ENCODE results near the gene HSPA12A.

Gene HSPA12A

DNA sequence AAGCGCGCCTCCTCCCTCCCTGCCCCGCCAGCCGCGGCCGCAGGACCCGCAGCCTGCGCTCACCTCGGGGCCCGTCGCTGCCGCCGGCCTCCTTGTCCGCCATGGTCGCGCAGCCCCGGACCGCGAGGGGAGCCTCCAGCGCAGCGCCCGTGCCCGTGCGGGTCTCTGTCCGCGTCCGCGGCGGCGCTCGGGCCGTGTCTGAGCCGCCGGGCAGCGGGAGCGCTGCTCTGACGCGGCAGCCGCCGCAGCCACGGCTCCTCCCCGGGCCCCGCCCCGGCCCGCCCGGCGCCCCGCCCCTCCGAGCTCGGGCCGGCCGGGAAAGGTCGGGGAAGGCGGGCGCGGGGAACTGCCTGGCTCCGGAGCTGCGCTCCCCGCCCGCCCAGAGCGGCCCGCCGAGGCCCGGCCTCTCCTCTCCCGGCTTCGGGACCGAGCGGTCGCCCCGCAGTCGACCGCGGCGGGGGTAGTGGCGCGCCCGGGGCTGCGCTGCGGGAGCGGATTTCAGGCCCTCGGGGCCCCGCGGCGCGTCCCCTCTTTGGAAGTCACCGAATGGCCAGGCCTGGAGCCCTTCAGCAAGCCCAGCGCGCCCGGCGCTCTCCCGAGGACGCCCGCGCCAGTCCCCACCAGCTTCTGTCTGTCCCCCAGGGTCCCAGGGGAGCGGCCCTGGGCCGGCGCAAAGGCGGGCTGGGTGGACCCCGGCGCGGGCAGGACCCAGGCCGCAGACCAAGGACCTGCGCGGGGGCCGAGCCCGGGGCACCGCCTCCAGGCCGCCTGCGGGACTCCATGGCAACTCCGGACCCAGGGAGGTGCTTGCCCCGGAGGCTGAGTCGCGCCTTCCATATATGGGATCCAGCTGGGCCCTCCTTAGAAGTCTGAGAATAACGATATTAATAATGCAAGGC, at the start of gene HSPA12A:
Gene HSPA12A (minus strand): TSS at position 200 of the 899 bp plus-strand sequence. CDS start 97 bp downstream, at position 103.
- DNase-seq (ENCODE audit: low read depth) = peak; percentile 89

DNA sequence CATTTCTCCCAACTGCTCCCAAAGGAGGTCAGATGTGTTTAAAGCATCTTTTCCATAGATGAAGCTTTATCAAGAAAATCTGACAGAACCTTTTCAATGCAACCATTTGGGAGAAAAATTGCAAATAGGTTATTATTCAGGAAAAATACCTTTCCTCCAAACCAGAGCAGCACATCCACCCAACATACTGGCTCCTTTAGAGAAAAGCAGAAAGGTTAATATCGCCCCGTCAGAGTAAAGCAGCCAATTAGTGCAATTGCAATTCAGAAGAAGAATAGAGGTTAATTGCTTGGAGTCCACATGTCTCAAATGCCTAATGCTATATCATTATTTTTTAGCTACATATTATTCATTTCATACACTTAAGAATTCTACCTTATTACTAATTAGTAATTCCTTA, 48.9 kb upstream of the HSPA12A start:
- no peak for DNase-seq (ENCODE audit: low read depth)

DNA sequence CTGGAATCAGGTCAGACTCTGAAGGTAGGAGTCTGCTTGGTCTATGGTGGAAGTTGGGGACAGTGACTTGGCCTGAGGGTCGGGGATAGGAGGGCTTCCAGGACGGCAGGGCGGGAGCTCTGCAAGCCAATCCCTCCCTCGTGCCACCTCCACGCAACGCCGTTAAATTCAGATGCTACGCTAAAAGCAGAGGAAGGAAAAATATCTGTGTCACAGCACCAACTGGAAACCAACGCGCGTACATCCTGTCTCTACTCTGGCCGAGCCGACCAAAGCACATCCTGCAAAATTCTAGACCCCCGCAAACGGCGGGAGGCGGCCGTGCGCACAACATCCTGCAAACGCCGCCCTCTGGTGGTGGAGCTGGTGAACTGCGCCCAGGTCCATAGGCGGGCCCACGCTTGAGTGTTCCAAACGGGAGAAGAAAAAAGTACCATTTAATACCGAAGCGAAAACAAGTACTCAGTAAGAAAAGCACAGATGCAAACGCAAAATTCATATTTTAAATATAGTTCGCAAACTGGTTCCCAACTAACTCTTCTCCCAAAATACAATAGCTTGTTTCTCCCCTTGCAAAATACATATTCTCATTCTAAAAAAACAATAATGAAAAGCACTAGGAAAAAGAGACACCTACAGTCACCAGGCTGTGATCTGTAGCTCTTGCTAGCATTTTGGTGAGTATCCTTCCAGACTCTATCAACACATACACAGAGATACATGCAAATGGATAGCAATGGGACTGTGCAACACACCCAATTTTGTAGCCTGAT, 45.7 kb upstream of the HSPA12A start:
- peak; percentile 38 for DNase-seq (ENCODE audit: low read depth)

DNA sequence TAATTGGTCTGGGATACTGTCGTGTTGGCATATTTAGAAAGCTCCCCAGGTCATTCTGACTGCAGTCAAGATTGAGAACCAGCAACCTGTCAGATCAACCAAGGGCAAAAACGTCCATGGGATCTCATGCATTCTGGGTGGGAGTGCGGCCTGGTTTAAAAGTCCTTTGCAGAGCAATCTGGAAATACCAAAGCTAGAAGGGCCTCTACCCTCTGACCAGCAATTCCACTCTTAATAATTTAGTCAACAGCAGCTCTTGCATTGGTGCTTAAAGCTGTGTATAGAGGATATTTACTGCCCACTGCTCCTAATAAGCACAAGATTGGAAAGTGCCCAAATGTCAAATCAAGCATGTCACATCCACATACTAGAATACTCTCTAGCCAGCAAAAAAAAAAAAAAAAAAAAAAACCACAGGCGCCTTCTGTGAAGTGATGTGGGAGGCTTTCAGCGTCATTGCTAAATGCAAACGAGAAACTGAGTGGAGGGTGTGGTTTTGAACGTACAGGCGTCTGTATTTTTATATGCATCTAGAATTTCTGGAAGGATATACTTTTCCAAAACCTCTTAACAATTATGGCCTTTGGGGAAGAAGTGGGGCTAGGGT, 44.8 kb upstream of the HSPA12A start:
- DNase-seq (ENCODE audit: low read depth) = no peak

DNA sequence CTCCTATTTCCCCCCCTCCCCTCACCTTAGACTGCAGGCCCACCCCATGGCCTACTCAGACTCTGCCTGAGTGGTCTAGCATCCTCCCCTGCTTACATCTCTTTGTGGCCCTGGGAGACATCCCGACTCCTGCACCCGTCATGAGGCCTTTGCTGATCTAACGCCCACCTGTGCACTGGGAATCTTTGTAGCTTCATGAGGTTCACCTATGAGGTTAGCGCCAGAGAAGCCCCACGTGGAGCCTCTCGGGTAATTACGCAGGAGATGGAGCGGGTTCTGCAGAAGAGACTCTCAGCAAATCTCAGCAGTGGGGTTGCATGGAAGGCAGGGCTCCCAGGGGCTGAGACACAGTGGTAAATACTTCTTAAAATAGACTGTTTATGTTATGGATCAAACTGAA, 43.5 kb upstream of the HSPA12A start:
- no peak for DNase-seq (ENCODE audit: low read depth)

DNA sequence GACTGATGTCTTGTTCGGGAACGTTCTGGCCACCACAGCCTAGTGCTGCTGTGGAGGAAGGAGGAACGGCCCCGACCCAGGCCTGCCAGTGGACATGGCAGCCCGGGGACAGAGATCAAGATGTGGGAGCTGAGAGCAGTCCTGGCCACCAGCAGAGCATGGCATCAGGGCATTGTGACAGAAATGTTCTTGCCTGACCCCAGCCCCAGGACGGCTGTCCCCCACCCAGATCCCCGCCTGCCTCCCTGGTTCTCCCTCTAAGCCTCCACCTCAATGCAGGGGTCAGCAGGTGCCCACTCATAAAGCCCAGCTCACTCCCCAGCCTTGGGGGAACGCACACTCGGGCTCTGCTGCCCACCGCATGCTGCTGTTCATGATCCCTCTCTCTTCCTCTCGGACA, 42.9 kb upstream of the HSPA12A start:
- no peak for DNase-seq (ENCODE audit: low read depth)

DNA sequence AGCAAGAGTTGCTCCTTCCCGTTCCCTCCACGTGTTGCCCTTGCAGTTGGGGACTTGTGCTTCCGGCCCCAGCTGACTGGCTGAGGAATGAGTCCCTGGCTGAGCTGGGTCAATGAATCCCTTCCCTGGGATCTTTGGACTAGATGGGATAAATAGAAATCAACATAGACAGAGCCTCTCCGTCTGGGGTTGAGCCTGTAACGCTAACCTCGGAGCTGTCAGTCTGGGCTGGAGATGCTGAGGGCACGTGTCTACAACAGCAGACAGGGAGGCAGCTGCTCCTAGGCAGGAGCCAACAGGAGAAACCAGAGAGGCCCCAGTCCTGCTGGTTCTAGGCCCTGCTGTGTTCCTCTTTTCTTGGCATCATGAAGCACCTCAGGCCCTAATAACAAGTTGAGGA, 42.3 kb upstream of the HSPA12A start:
- DNase-seq (ENCODE audit: low read depth) = no peak

- no peak for DNase-seq (ENCODE audit: low read depth)
Observed at GRCh38 chr10:116784035-116784434, 41.7 kb upstream of the HSPA12A start.

- no peak for DNase-seq (ENCODE audit: low read depth)
Observed at GRCh38 chr10:116783011-116783655, 40.8 kb upstream of the HSPA12A start.

DNA sequence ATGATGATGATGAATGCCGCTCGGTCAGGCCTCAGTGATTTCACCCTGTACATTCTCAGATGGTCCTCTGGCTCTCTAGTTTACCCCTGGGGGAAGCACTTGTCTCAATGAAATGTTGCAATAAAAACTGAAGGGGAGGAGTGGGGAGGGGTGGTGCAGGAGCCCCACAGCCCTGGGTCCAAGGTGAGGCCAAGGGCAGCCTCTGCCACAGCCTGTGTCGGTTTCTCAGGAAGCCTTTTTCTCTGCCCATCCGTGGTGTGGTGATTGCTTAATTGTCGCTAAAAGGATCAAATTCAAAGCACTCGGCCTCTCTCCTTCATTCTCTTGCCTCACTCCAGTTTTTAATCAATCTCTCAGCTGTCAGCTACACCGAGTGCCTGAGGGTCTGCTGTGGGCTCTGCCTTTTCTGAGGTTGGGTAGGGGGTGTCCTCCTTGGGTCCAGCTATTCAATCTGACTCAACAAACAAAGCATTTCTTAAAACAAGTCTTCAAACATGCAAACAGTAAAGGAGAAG, 39.1 kb upstream of the HSPA12A start:
- DNase-seq (ENCODE audit: low read depth) = no peak

DNA sequence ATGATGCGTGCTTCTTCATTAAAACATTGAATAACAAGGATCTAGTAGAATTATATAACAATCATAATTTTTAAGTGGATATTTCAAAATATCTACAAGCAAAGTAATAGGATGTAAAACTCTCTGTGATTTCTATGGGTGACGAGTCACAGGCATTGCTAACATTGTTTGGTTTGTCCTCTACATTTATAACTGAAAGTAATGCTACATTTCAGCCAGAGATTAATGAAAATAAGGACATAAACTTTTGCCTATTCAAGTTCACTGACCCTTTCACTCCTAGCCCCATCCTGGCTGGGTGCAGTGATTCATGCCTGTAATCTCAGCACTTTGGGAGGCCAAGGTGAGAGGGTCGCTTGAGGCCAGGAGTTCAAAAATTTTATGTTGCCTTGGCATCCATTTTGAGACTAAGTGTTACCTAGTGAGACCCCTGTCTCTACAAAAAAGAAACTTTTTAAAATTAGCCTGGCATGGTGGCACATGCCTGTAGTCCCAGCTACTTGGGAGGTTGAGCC, 38.4 kb upstream of the HSPA12A start:
- no peak for DNase-seq (ENCODE audit: low read depth)

DNA sequence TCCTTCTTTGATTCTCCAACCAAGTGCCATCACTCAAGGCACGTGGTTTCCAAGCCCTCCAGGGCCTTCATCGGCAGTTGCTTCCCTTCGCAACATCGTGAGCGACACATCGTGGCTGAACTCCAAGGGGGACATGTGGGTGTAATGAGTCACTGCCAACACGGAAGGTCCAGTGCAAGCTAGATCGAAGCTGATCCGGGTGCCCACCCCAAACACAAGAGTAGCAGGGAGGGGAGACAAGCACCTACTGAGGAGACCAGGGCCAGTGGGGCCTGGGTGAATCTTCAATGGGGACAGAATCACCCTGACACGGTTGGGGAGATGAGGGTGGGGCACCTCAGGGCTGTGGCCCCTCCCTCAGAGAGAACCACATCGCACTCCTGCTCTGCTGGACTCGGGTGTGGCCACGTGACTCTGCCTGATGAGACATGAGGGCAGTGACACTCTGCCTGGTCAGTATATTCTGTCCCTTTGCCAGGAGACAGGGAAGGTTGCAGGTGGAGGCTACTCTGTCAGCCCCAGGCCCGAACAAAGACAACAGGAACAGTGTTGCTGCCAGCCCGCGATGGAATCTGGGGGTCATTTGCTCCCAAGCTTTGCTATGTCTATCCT, 36.8 kb upstream of the HSPA12A start:
- no peak for DNase-seq (ENCODE audit: low read depth)

DNA sequence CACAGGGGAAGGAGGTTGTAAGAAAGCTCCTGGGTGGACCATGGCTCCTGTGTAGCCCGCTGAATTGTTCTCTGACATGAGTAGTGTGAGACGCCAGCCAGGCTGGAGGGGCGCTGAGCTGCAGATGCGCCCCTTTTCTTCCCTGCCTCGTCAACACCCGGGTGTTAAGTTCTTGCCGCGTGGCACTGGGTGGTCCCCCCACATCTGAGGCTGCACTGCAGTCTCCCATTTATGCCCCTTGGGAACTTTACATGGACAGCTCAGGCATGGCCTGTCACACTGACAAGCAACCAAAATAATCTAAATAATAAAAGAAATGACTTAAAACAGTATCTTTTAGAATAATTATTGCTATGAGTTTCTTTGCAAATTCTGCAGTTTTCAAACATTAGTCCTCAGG, 34.6 kb upstream of the HSPA12A start:
- no peak for DNase-seq (ENCODE audit: low read depth)

- DNase-seq (ENCODE audit: low read depth) = no peak
Observed at GRCh38 chr10:116775488-116776400, 33.4 kb upstream of the HSPA12A start.

- DNase-seq (ENCODE audit: low read depth) = no peak
Observed at GRCh38 chr10:116774728-116775151, 32.4 kb upstream of the HSPA12A start.

- DNase-seq (ENCODE audit: low read depth) = no peak
Observed at GRCh38 chr10:116772909-116773705, 30.7 kb upstream of the HSPA12A start.

GRCh38 chr10:116771959-116772585, 29.7 kb upstream of the HSPA12A start:
- no peak for DNase-seq (ENCODE audit: low read depth)

GRCh38 chr10:116771101-116771958, 29.0 kb upstream of the HSPA12A start:
- DNase-seq (ENCODE audit: low read depth) = peak; percentile 96
